ENCODE measurements around the gene GSE1. TPM values are rescaled to one million over a fixed set of nuclear protein-coding genes. Genes with fewer than 3 reads are reported as not detected.
A peak's percentile ranks its signal among the peaks of the same experiment; 100 is the strongest.

Gene GSE1
- total RNA-seq (2016; rRNA removed; fragmentation: Illumina TruSeq; extraction: Trizol): 16.1 and 19.5 TPM in 2 replicates
- total RNA-seq (2016; cell fraction: cytosol; rRNA removed; fragmentation: Illumina TruSeq; extraction: Trizol; ENCODE audit: low read depth): 13.0 and 16.7 TPM in 2 replicates
- total RNA-seq (2016; cell fraction: insoluble cytoplasmic fraction; rRNA removed; fragmentation: Illumina TruSeq; extraction: Trizol): 15.4 and 17.4 TPM in 2 replicates
- total RNA-seq (2016; cell fraction: membrane; rRNA removed; fragmentation: Illumina TruSeq; extraction: Trizol): 18.2 and 21.4 TPM in 2 replicates
- 31.6 and 33.0 TPM in 2 replicates for total RNA-seq (2016; cell fraction: nucleus; rRNA removed; fragmentation: Illumina TruSeq; extraction: Trizol)
- 31.2 and 37.7 TPM in 2 replicates for polyA plus RNA-seq (2011; rRNA removed)
- 20.9 and 26.7 TPM in 2 replicates for polyA plus RNA-seq (2011; cell fraction: cytosol; rRNA removed)
- polyA plus RNA-seq (2011; cell fraction: nucleus; rRNA removed): 132 and 135 TPM in 2 replicates
- 43.5 and 43.7 TPM in 2 replicates for polyA plus RNA-seq (2012)
- polyA plus RNA-seq (2016; cell fraction: cytosol; fragmentation: Illumina TruSeq; extraction: Trizol; ENCODE audit: low read depth): 1.4 and 1.7 TPM in 2 replicates
- 22.8 and 30.2 TPM in 2 replicates for polyA plus RNA-seq (2016; cell fraction: insoluble cytoplasmic fraction; fragmentation: Illumina TruSeq; extraction: Trizol; ENCODE audit: low read depth)
- polyA plus RNA-seq (2016; cell fraction: membrane; fragmentation: Illumina TruSeq; extraction: Trizol; ENCODE audit: low read depth): 4.4 and 5.4 TPM in 2 replicates
- polyA plus RNA-seq (2016; cell fraction: nucleus; fragmentation: Illumina TruSeq; extraction: Trizol; ENCODE audit: insufficient read depth, low read depth): 70.9 and 78.3 TPM in 2 replicates
- 24.8 and 50.4 TPM in 2 replicates for polyA minus RNA-seq (2011; rRNA and poly(A)+ RNA removed; ENCODE audit: low replicate concordance)
- polyA minus RNA-seq (2011; cell fraction: cytosol; rRNA and poly(A)+ RNA removed): 36.3 and 45.8 TPM in 2 replicates
- 83.8 and 96.8 TPM in 2 replicates for polyA minus RNA-seq (2011; cell fraction: nucleus; rRNA and poly(A)+ RNA removed)
- percentile 77 among the genes with signal in this experiment for Bru-seq, nascent RNA
- BruChase-seq, experiment 1, labeled RNA remaining after a 6-hour chase: percentile 89 among the genes with signal in this experiment
- percentile 87 among the genes with signal in this experiment for BruChase-seq, experiment 2, labeled RNA remaining after a 2-hour chase
- long read RNA-seq, experiment 1, partial matches to known transcripts: 4 of 15 reads
- long read RNA-seq, experiment 1, other reads (novel, unspliced or antisense): 10 of 15 reads
- long read RNA-seq, experiment 2, full-length matches to known transcripts: 7 of 120 reads
- long read RNA-seq, experiment 2, partial matches to known transcripts: 40 of 120 reads
- long read RNA-seq, experiment 2, other reads (novel, unspliced or antisense): 73 of 120 reads

DNA sequence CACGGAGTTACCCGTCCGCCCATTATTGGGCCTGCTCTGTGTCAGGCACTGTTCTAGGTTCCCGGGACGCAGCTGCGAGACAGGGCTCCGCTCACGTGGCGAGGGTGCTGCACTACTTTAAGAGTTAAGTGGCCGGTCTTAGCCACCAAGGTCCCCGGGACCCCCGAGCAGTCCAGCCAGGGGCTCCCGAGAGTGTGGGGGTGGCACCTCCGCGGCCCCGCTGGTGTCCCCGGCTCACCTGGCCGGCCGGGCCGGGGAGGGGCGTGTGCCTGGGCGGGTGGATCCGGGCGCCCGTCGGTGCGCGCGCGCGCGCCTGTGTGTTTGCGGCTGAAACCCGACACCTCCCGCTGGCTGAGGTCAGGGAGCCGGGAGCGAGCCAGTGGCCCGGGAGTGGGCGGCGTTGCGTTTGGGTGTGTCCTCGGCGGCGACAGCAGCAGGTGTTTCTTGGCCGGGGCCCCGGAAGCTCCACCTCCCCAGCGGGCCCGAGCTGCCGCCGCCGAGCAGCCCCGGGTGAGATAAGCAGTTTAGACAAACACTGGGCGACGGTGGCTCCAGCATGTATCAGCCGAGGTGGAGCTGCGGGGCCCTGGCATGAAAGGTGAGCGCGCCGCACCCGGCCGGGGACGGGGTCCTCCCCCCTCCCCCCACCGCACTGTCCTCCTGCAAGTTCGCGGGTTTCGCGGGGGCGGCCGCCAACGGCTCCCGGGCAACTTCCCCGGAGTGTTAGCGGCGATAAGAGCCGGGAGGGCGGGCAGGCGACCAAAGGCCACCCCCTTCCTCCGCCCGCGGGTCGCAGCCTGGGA is at the start of gene GSE1:
Gene GSE1 (plus strand): TSS at position 522 of the 803 bp plus-strand sequence. CDS start 70 bp downstream, at position 592.
- H3K9ac ChIP-seq (ENCODE audit: insufficient read depth, low read depth, low read length): peak within 1 kb of the TSS; percentile 82
- ChIA-PET CTCF (ENCODE audit: low intra/inter-chr PET ratio, low total read pairs) (interaction anchor here (0.9 to 5.1 kb wide), 2 partner anchors 172 to 192 kb away, joined by 3 to 93 read pairs; no protein-coding TSS in a partner anchor), POLR2A (interaction anchor here (0.9 to 3.7 kb wide), 17 partner anchors 9 to 323 kb away, joined by 3 to 34 read pairs (median 3); no protein-coding TSS in a partner anchor)
- ATAC-seq: peak; percentile 62
- H2AFZ ChIP-seq (ENCODE audit: low read length): no peak within 1 kb of the TSS
- peaks cover 11 to 16% of the 10 kb centered on the region in 2 experiments for H3K36me3 ChIP-seq (replicated peaks in 1 of 2; ENCODE audit: control insufficient read depth in 1 of 2, insufficient read depth in 2 of 2, low read length in 2 of 2)
- FAIRE-seq: peak; percentile 78
- peaks cover 40% of the 10 kb centered on the region for H3K79me2 ChIP-seq (ENCODE audit: insufficient read depth, low read length)
- in situ Hi-C loops (cut with HindIII; ENCODE audit: extremely low pct_ligation_motif_present, low pct_unique_long_range_greater_than_20kb) (no loop called here), intact Hi-C loops (cut with micrococcal nuclease; ENCODE audit: unreplicated experiment) (loop anchor here (10.0 kb wide), 2 partner anchors 88 to 218 kb away; no protein-coding TSS in a partner anchor)
- H3K4me3 ChIP-seq (replicated peaks in 1 of 3; ENCODE audit: insufficient read depth in 1 of 3, low read depth in 2 of 3, low read length in 3 of 3): peak within 1 kb of the TSS; percentile 79 to 85 (median 82)
- no peaks in the 10 kb centered on the region for H3K27me3 ChIP-seq (ENCODE audit: control insufficient read depth in 1 of 2, insufficient read depth in 2 of 2, low read length in 2 of 2)
- peaks cover 39% of the 10 kb centered on the region for H3K4me1 ChIP-seq (ENCODE audit: insufficient read depth, low read length)
- peak within 1 kb of the TSS; percentile 93 for H3K27ac ChIP-seq (ENCODE audit: extremely low read length, insufficient read depth, low read length)
- 2% methylated on average over 17 of the region's 81 CpGs for WGBS (ENCODE audit: low lambda C conversion rate)
- H3K9me3 ChIP-seq (ENCODE audit: low read length): no peaks in the 10 kb centered on the region
- peak; percentile 96 for DNase-seq (ENCODE audit: low spot score)
- TSS peak; percentile 63 for BruUV-seq (replicated peaks)
- peaks cover 50% of the 10 kb centered on the region for H4K20me1 ChIP-seq (ENCODE audit: insufficient read depth, low read length)
- H3K4me2 ChIP-seq (ENCODE audit: low read depth, low read length): peak within 1 kb of the TSS; percentile 94
- TF ChIP-seq NFIC (IDR thresholded peaks at IDR 0.05; ENCODE audit: low read length) (no peak), ZNF432 (CRISPR knock-in tag; IDR thresholded peaks at IDR 0.05; ENCODE audit: borderline replicate concordance) (no peak), ZNF350 (CRISPR knock-in tag; IDR thresholded peaks at IDR 0.05; ENCODE audit: borderline replicate concordance, low read depth) (peak; percentile 82), KDM4B (CRISPR knock-in tag; IDR thresholded peaks at IDR 0.05) (no peak), GATAD2A (CRISPR knock-in tag; IDR thresholded peaks at IDR 0.05) (peak; percentile 53; the same call in 1 of the 2 replicates), TOPORS (CRISPR knock-in tag; IDR thresholded peaks at IDR 0.05) (no peak; the same call in 1 of the 2 replicates), HNF4G (IDR thresholded peaks at IDR 0.05; ENCODE audit: borderline replicate concordance, low read depth, low read length) (peak; percentile 25; the same call in 1 of the 2 replicates), HNF4G (CRISPR knock-in tag; IDR thresholded peaks at IDR 0.05; ENCODE audit: borderline replicate concordance, low read depth) (peak; percentile 25; the same call in 1 of the 2 replicates)
- TF ChIP-seq, protein P1, sequence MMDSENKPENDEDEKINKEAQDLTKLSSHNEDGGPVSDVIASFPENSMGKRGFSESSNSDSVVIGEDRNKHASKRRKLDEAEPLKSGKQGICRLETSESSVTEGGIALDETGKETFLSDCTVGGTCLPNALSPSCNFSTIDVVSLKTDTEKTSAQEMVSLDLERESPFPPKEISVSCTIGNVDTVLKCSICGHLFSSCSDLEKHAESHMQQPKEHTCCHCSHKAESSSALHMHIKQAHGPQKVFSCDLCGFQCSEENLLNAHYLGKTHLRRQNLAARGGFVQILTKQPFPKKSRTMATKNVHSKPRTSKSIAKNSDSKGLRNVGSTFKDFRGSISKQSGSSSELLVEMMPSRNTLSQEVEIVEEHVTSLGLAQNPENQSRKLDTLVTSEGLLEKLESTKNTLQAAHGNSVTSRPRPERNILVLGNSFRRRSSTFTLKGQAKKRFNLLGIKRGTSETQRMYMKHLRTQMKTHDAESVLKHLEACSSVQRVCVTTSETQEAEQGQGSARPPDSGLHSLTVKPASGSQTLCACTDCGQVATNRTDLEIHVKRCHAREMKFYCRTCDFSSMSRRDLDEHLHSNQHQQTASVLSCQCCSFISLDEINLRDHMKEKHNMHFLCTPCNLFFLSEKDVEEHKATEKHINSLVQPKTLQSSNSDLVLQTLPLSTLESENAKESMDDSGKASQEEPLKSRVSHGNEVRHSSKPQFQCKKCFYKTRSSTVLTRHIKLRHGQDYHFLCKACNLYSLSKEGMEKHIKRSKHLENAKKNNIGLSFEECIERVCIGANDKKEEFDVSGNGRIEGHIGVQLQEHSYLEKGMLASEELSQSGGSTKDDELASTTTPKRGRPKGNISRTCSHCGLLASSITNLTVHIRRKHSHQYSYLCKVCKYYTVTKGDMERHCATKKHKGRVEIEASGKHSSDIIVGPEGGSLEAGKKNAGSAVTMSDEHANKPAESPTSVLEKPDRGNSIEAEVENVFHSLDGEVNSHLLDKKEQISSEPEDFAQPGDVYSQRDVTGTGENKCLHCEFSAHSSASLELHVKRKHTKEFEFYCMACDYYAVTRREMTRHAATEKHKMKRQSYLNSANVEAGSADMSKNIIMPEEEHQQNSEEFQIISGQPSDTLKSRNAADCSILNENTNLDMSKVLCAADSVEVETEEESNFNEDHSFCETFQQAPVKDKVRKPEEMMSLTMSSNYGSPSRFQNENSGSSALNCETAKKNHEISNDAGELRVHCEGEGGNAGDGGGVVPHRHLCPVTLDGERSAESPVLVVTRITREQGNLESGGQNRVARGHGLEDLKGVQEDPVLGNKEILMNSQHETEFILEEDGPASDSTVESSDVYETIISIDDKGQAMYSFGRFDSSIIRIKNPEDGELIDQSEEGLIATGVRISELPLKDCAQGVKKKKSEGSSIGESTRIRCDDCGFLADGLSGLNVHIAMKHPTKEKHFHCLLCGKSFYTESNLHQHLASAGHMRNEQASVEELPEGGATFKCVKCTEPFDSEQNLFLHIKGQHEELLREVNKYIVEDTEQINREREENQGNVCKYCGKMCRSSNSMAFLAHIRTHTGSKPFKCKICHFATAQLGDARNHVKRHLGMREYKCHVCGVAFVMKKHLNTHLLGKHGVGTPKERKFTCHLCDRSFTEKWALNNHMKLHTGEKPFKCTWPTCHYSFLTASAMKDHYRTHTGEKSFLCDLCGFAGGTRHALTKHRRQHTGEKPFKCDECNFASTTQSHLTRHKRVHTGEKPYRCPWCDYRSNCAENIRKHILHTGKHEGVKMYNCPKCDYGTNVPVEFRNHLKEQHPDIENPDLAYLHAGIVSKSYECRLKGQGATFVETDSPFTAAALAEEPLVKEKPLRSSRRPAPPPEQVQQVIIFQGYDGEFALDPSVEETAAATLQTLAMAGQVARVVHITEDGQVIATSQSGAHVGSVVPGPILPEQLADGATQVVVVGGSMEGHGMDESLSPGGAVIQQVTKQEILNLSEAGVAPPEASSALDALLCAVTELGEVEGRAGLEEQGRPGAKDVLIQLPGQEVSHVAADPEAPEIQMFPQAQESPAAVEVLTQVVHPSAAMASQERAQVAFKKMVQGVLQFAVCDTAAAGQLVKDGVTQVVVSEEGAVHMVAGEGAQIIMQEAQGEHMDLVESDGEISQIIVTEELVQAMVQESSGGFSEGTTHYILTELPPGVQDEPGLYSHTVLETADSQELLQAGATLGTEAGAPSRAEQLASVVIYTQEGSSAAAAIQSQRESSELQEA (CRISPR knock-in tag; IDR thresholded peaks at IDR 0.05; ENCODE audit: not compliant biosample characterization): no peak
